HG03025 (cell line): ENCODE measurements around the gene BTNL9.
"Not testable (repeated sequence)": the region's sequence is repeated elsewhere in the genome, so short reads cannot be mapped to it uniquely, and the experiment has no call there.

Experiments
- ATAC-seq: cut with Tn5 transposase; IDR thresholded peaks from one replicate; pipeline ENCODE4 v1.9.1; 2021; ENCODE audit warnings: mild to moderate bottlenecking, moderate library complexity; ENCODE audit not compliant: unreplicated experiment, low FRiP score

Gene BTNL9

GRCh38 chr5:181039931-181040630, at the start of gene BTNL9:
BTNL9 (plus strand) TSS chr5:181040266; CDS start chr5:181045490, 5,224 bp downstream.
- ATAC-seq, result no peak

DNA sequence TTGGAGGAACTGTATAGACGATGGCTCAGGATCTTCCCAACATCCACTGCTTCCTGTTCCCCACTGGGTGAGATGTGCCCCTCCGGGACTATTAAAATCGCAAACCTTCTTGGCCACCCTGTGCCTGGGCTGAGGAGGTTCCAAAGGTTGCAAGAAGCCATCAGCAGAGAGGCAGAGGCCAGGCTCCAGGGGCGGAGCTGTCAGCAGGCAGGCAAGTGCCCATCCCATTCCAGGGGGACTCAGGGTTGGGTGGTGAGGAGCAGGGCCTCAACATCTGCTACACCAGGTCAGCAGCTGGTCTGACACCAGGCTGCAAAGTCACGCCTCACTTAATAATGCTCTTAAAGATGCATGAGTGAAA, 49.2 kb upstream of the BTNL9 start:
- ATAC-seq, result no peak

GRCh38 chr5:181001947-181002346, 38.1 kb upstream of the BTNL9 start:
- ATAC-seq, result no peak

- no peak for ATAC-seq
Observed at GRCh38 chr5:181005791-181006190, 34.3 kb upstream of the BTNL9 start.

DNA sequence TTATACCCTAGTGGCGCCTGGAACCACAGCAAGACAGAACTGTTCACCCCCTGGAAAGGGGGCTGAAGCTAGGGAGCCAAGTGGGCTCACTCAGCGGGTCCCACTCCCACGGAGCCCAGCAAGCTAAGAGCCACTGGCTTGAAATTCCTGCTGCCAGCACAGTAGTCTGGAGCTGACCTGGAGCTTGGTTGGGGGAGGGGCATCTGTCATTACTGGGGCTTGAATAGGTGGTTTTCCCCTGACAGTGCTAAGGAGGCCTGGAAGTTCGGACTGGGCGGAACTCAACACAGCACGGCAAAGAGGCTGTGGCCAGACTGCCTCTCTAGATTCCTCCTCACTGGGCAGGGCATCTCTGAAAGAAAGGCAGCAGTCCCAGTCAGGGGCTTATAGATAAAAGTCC, 31.9 kb upstream of the BTNL9 start:
- no peak for ATAC-seq

DNA sequence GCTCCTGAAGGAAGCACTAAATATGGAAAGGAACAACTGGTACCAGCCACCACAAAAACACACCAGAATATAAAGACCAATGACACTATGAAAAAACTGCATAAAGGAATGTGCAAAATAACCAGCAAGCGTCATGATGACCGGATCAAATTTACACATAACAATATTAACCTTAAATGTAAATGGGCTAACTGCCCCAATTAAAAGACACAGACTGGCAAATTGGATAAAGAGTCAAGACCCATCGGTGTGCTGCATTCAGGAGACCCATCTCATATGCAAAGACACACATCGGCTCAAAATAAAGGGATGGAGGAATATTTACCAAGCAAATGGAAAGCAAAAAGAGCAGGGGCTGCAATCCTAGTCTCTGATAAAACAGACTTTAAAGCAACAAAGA, 30.0 kb upstream of the BTNL9 start:
- not testable (repeated sequence) for ATAC-seq

DNA sequence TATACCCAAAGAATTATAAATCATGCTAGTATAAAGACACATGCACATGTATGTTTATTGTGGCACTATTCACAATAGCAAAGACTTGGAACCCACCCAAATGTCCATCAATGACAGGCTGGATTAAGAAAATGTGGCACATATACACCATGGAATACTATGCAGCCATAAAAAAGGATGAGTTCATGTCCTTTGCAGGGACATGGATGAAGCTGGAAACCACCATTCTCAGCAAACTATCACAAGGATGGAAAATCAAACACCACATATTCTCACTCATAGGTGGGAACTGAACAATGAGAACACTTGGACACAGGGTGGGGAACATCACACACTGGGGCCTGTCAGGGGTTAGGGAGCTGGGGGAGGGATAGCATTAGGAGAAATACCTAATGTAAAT, 25.4 kb upstream of the BTNL9 start:
- not testable (repeated sequence) for ATAC-seq

DNA sequence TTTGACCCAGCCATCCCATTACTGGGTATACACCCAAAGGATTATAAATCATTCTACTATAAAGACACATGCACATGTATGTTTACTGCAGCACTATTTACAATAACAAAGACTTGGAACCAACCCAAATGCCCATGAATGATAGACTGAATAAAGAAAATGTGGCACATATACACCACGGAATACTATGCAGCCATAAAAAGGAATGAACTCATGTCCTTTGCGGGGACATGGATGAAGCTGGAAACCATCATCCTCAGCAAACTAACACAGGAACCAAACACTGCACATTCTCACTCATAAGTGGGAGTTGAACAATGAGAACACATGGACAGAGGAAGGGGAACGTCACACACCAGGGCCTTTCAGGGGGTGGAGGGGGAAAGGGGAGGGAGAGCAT, 22.6 kb upstream of the BTNL9 start:
- not testable (repeated sequence) for ATAC-seq

- no peak for ATAC-seq
Observed at GRCh38 chr5:181020688-181021087, 19.4 kb upstream of the BTNL9 start.

DNA sequence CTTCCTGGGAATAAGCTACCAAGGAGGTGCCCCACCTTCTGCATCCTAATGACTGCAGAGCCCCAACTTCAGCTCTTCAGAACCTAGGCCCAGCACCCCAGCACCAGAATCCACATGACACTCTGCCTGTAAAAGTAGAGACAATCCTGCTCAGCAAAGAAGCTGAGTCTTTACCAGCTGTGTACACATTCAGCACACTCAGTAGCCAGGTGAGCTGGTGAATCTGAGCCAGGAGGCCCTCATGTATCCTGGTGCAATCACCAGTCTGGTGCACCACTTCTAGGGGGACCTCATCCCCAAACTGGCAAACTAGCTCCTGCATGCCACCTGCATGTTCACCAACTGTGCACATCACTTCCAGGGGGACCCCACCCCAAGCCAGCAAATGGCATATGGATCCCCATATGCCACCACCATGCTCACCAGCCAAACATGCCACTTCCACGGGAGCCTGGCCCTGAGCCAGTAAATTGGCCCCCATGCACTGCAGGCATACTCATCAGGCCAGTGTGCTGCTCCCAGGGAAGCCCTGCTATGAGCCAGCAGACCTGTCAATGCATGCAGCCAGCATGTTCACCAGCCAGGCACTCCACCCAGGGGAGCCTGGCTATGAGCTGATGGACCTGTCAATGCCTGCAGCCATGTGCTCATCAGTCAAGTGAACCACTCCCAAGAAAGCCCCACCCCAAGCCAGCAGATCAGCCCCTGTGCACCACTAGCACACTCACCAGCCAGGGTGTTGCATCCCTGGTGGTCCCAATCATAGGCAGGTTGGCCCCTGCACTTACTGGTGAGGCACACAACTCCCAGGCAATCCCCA, 15.6 kb upstream of the BTNL9 start:
- ATAC-seq, result no peak

GRCh38 chr5:181027452-181028031, 12.5 kb upstream of the BTNL9 start:
- no peak for ATAC-seq

- ATAC-seq, result no peak
Observed at GRCh38 chr5:181028032-181028819, 11.8 kb upstream of the BTNL9 start.

DNA sequence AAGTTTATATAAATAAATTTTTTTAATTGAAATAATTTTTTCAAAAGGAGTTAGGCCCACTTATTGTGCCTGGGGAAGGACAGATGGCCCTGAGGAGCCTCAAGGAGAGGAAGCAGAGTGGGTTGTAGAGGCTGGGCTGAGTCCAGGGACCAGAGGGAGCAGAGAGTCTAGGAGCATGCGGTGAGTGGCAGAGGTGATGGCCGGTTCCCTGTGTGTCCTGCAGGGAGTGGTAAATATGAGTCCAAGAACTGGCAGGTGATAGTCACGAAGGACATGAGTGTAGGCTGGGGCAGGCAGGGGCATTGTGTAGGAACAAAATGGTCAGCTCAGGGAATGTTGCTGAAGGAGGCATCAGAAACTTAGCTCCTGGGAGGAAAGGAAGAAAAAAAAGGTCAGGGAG, 8.3 kb upstream of the BTNL9 start:
- no peak for ATAC-seq

DNA sequence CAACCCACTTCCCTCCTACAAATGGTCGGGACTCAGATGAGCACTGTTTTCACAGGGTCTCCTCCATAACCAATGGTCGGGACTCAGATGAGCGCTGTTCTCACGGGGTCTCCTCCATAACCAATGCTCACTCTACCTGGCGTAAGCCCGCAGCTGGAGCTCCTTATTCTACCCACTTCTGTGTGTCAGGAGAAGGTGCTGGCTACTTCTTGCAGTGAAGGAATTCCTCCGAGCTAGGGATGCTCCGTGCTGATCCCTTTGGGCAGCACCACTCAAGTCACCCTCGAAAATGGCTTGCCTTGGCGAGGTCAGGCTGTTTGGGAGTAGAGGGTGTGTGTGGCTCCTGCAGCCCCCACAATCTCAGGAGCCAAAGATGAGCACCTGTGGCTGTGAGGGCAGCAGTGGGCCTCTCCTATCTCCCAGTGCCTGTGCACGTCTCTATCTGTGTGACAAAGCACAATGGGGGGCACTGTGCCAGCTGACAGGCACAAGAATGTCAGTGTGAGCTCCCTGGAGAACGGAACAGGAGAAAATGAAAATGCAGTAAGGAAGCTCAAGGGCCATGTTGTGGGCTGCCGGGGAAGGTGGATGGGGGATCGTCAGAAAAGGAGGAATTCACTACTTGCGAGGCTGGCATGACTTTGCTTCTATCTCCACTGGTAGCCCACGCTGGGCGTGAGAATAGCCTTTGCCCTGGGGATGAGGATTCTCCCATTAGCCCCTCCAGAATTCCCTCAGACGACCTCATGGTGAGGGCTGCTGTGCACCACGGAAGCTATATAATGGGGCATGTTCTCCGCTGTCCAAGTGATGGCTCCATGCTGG, 3.9 kb upstream of the BTNL9 start:
- no peak for ATAC-seq

- ATAC-seq, result no peak
Observed at GRCh38 chr5:181036816-181037364, 3.2 kb upstream of the BTNL9 start.

DNA sequence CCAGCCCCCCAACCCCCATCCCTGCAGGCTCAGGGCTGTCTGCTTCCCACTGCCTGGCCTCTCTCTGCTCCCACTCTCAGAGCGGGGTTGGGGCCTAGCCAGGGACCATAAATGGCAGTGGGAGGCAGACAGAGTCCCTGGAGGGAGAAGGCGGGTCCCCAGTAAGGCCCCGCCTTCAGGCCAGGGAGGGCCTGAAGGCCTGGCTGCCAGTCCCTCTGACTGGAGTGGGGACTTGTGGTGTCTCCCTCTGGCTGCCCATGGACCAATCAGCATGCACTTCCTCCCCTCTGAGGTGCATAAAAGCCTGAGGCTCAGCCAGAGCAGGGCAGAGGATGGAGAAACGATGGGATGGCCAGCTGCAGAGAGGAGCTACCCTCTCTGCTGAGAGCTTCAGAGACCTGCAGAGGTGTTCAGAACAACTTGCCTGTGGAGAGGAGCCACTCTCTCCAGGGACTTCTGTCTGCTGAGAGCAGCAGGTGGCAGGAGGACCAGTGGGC, 2.7 kb upstream of the BTNL9 start:
- ATAC-seq, result no peak

DNA sequence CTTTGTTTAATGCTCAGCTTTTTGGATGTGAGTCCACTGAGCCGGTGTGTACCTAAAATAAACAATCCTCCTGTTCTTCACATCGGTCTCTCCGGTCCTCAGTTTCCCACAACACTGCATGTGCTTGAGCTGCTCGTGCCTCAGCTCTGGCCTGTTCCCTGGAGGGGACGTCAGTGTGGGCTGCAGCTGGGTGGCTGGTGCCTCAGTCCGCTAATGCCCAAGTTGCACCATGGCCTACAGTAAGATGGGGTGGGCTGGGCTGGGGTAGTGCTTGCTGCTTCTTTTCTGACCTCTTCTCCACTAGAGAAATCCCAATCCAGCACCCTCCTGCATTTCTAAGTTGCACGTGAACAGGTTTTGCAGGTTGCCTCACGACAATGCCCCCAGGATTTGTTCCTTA, 595 bp upstream of the BTNL9 start:
- no peak for ATAC-seq

DNA sequence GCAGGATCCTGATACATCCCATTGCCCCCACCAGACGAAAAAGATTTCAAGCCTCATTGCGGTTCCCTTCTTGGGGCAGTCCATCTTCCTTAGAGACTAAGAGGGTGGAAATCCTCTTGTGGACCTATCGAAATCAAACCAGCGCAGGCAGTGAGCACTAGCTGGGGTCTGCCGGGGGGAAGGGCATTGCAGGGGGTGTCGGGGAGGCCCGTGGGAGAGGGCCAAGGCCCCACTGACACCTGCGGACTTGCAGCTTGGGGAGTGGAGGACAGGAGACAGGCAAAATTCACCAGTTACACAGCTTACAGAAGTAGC, 522 bp downstream of the BTNL9 start:
- ATAC-seq, result no peak

- ATAC-seq, result no peak
Observed at GRCh38 chr5:181041043-181041442, 977 bp downstream of the BTNL9 start.
